Measurements from ENCODE around the gene MAST1.

DNA sequence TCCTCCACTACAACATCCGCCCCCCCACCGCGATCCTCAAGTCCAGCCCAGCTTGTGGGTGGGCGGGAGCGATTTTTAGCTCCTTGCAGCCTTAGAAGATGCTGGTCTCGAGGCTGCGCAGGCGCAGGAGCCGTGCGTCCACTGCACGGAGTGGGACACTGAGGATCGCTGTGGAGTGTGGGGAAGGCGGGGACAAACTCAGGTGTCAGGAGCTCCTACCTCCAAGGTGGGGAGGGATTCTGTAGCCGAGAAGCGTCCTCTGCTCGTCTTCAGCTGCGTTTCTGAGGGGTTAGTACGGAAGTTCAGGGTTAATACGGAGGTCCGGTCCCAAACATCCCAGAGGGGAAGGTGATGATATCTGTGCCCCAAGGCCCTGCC, 3.8 kb upstream of the MAST1 start, which contains the start of gene RTBDN:
- TF ChIP-seq, protein P1, sequence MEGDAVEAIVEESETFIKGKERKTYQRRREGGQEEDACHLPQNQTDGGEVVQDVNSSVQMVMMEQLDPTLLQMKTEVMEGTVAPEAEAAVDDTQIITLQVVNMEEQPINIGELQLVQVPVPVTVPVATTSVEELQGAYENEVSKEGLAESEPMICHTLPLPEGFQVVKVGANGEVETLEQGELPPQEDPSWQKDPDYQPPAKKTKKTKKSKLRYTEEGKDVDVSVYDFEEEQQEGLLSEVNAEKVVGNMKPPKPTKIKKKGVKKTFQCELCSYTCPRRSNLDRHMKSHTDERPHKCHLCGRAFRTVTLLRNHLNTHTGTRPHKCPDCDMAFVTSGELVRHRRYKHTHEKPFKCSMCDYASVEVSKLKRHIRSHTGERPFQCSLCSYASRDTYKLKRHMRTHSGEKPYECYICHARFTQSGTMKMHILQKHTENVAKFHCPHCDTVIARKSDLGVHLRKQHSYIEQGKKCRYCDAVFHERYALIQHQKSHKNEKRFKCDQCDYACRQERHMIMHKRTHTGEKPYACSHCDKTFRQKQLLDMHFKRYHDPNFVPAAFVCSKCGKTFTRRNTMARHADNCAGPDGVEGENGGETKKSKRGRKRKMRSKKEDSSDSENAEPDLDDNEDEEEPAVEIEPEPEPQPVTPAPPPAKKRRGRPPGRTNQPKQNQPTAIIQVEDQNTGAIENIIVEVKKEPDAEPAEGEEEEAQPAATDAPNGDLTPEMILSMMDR (IDR thresholded peaks at IDR 0.05) = no peak
- no peak for TF ChIP-seq POLR2AphosphoS5 (IDR thresholded peaks at IDR 0.05)
- no peak for TF ChIP-seq EP300 (IDR thresholded peaks at IDR 0.05)

Data from stomach (tissue), 4 donors.